AG10803 (cell line): ENCODE measurements around the gene SLCO2B1.

Source experiments
- DNase-seq: peaks from one replicate; pipeline ENCODE4 v3.0.0; 2010; ENCODE audit warnings: low read depth
- H3K4me3 ChIP-seq: 2 replicates; pipeline ENCODE4 v1.5.1; 2011; ENCODE audit warnings: mild to moderate bottlenecking, low read length, control low read depth
- CTCF ChIP-seq: conservative IDR thresholded peaks from 2 replicates; pipeline ENCODE4 v1.5.1; 2011; ENCODE audit warnings: mild to moderate bottlenecking, low read length, control low read depth, inconsistent platforms

SLCO2B1 gene

GRCh38 chr11:75163921-75164849 is 13.3 kb downstream of the SLCO2B1 start:
- H3K4me3 ChIP-seq: no peak overlapping the region
- no peak for DNase-seq
- TF ChIP-seq CTCF: no peak

- no peak overlapping the region for H3K4me3 ChIP-seq
- TF ChIP-seq CTCF: no peak
- no peak for DNase-seq
Observed at GRCh38 chr11:75165721-75166120, 14.8 kb downstream of the SLCO2B1 start.

- H3K4me3 ChIP-seq: no peak overlapping the region
- DNase-seq: no peak
- no peak for TF ChIP-seq CTCF
Observed at GRCh38 chr11:75166791-75167190, 15.9 kb downstream of the SLCO2B1 start.

GRCh38 chr11:75167617-75168016 is 16.7 kb downstream of the SLCO2B1 start:
- DNase-seq: no peak
- no peak for TF ChIP-seq CTCF
- H3K4me3 ChIP-seq: no peak overlapping the region

GRCh38 chr11:75169101-75169885 is 18.4 kb downstream of the SLCO2B1 start:
- DNase-seq: no peak
- TF ChIP-seq CTCF: no peak
- no peak overlapping the region for H3K4me3 ChIP-seq

- no peak for DNase-seq
- TF ChIP-seq CTCF: no peak
- no peak overlapping the region for H3K4me3 ChIP-seq
Observed at GRCh38 chr11:75170516-75171201, 19.8 kb downstream of the SLCO2B1 start.
